ENCODE measurements around the gene FBXL4.

- TF ChIP-seq CTCF (IDR thresholded peaks at IDR 0.05) = no peak
- TF ChIP-seq RFX5 (IDR thresholded peaks at IDR 0.05; ENCODE audit: low read length) = no peak
- TF ChIP-seq MEF2A (IDR thresholded peaks at IDR 0.05; ENCODE audit: borderline replicate concordance, low read depth) = no peak
These were observed 76.7 kb downstream of the FBXL4 start for GRCh38 chr6:98871057-98871456.
